AG04449 (cell line): ENCODE measurements around the gene FERMT2.

Experiments
- CTCF ChIA-PET: fragments of 350-600 bp; formaldehyde crosslinking; extraction: SDS; loops from one replicate; lab custom pipeline; 2021; ENCODE audit warnings: antibody characterized with exemption; lab: Yijun Ruan, JAX
- POLR2A ChIA-PET: fragments of 400-600, 350-600 bp; formaldehyde crosslinking; extraction: SDS; loops from one replicate; lab custom pipeline; 2020; ENCODE audit warnings: antibody characterized with exemption, inconsistent platforms; lab: Yijun Ruan, JAX
- DNase-seq: peaks from one replicate; pipeline ENCODE4 v3.0.0-alpha.2; 2010; ENCODE audit warnings: low read depth, low spot score
- H3K4me3 ChIP-seq: 2 replicates; pipeline ENCODE4 v1.5.1; 2011; ENCODE audit warnings: low read depth, mild to moderate bottlenecking, control low read depth, low read length
- TF ChIP-seq, protein P1 (sequence below): IDR thresholded peaks from one replicate; pipeline ENCODE4 v1.5.1; 2011; ENCODE audit warnings: mild to moderate bottlenecking, moderate library complexity, low read length, control low read depth, inconsistent platforms; ENCODE audit not compliant: insufficient read depth; ENCODE audit errors: missing control alignments

Gene FERMT2

DNA sequence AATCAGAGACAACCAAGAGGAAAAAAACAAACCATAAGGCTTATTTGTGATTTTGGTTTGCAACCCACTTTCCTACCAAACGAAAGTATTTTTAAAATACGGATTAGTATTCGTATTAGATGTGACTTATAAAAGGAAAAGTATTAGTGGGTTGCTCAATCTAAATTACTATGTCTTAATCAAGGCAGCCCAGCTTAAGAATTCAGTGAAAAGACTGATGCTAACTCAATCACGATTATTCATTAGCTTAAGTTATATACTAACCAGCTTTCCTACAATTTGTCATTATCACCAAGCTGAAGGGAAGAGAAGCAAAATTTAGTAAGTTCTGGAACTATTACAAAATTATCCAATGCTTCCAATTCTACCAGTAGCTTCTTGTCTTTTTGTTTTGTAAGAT, 62.7 kb downstream of the FERMT2 start:
- CTCF ChIA-PET = interaction anchor here (0.9 to 1.3 kb wide), 2 partner anchors 16 to 166 kb away, joined by 4 read pairs; no protein-coding TSS in a partner anchor
- TF ChIP-seq, protein P1, sequence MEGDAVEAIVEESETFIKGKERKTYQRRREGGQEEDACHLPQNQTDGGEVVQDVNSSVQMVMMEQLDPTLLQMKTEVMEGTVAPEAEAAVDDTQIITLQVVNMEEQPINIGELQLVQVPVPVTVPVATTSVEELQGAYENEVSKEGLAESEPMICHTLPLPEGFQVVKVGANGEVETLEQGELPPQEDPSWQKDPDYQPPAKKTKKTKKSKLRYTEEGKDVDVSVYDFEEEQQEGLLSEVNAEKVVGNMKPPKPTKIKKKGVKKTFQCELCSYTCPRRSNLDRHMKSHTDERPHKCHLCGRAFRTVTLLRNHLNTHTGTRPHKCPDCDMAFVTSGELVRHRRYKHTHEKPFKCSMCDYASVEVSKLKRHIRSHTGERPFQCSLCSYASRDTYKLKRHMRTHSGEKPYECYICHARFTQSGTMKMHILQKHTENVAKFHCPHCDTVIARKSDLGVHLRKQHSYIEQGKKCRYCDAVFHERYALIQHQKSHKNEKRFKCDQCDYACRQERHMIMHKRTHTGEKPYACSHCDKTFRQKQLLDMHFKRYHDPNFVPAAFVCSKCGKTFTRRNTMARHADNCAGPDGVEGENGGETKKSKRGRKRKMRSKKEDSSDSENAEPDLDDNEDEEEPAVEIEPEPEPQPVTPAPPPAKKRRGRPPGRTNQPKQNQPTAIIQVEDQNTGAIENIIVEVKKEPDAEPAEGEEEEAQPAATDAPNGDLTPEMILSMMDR = no peak
- POLR2A ChIA-PET = no interaction called here
- H3K4me3 ChIP-seq = no peak overlapping the region
- no peak for DNase-seq

- TF ChIP-seq, protein P1 = no peak
- no peak overlapping the region for H3K4me3 ChIP-seq
- no peak for DNase-seq
- ChIA-PET CTCF (no interaction called here), POLR2A (interaction anchor here (0.7 kb wide), 1 partner anchor 1561 kb away, joined by 3 read pairs; no protein-coding TSS in a partner anchor)
Observed at GRCh38 chr14:52885230-52885629, 65.6 kb downstream of the FERMT2 start.

- ChIA-PET CTCF (no interaction called here), POLR2A (interaction anchor here (0.6 kb wide), 1 partner anchor 33 kb away, joined by 3 read pairs; no protein-coding TSS in a partner anchor)
- TF ChIP-seq, protein P1 = no peak
- no peak overlapping the region for H3K4me3 ChIP-seq
- DNase-seq = no peak
Observed at GRCh38 chr14:52883658-52884057, 67.2 kb downstream of the FERMT2 start.

DNA sequence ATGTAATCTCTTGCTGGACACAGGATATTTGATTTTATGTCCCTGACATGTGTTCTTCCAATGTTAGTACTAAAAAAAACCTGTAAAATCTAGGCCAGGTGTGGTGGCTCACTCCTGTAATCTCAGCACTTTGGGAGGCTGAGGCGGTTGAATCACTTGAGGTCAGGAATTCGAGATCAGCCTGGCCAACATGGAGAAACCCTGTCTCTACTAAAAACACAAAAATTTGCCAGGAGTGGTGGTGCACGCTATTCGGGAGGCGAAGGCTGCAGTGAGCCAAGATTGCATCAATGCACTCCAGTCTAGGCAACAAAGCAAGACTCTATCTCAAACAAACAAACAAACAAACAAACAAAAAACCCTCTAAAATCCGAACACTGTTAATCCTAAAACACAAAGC, 68.0 kb downstream of the FERMT2 start:
- TF ChIP-seq, protein P1 = no peak
- no peak for DNase-seq
- POLR2A ChIA-PET = interaction anchor here (0.6 kb wide), 1 partner anchor 27 kb away, joined by 3 read pairs; no protein-coding TSS in a partner anchor
- CTCF ChIA-PET = no interaction called here
- no peak overlapping the region for H3K4me3 ChIP-seq

DNA sequence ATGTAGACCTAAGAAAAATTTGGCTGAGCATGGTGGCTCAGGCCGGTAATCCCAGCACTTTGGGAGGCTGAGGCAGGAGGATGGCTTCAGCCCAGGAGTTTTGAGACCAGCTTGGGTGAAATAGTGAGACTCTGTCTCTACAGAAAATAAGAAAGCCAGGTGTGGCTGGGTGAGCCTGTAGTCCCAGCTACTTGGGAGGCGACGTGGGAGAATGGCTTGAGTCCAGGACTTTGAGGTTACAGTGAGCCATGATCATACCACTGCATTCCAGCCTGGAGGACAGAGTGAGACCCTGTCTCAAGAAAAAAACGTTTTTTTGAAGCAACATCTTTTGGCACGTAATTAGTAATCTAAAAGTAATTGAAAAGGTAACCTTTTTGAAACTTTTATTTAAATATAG, 70.9 kb downstream of the FERMT2 start:
- TF ChIP-seq, protein P1 = no peak
- CTCF ChIA-PET = interaction anchor here (0.7 to 1.3 kb wide), 3 partner anchors 9 to 34 kb away, joined by 3 to 4 read pairs (median 3); no protein-coding TSS in a partner anchor
- no peak overlapping the region for H3K4me3 ChIP-seq
- POLR2A ChIA-PET = no interaction called here
- no peak for DNase-seq

- ChIA-PET CTCF (interaction anchor here (0.7 kb wide), 1 partner anchor 10 kb away, joined by 3 read pairs; no protein-coding TSS in a partner anchor), POLR2A (no interaction called here)
- no peak for DNase-seq
- TF ChIP-seq, protein P1 = no peak
- H3K4me3 ChIP-seq = no peak overlapping the region
Observed at GRCh38 chr14:52878946-52879345, 71.9 kb downstream of the FERMT2 start.
